GM12878 (cell line): ENCODE data around the gene METRN. TPM values are rescaled to one million over a fixed set of nuclear protein-coding genes. Genes with fewer than 3 reads are reported as not detected.

Source experiments
- ATAC-seq: fragments of 200-7000 bp; cut with Tn5 transposase; 3 replicates; pipeline ENCODE4 v1.9.1; 2020; ENCODE audit warnings: mild to moderate bottlenecking, moderate library complexity
- BruUV-seq: library from RNA; stranded (reverse); fragments of 400-500 nt; replicated peaks from 2 replicates; lab custom pipeline; 2021; lab: Mats Ljungman, UMichigan
- CTCF ChIA-PET: fragments of 300-600 bp; sonication (Branson Sonifier 250); formaldehyde crosslinking; extraction: SDS; loops from one replicate; lab custom pipeline; 2021; ENCODE audit warnings: inconsistent platforms; lab: Yijun Ruan, JAX
- POLR2A ChIA-PET: fragments of 350-600 bp; formaldehyde crosslinking; extraction: SDS; loops from one replicate; lab custom pipeline; 2021; ENCODE audit warnings: inconsistent platforms; lab: Charles Lee
- RAD21 ChIA-PET: fragments of 300-600 bp; sonication (Branson Sonifier 250); formaldehyde crosslinking; loops from one replicate; lab custom pipeline; 2023; ENCODE audit warnings: antibody characterized with exemption; ENCODE audit not compliant: unreplicated experiment; lab: Charles Lee
- SMC1A ChIA-PET: fragments of 300-600 bp; sonication (Branson Sonifier 250); formaldehyde crosslinking; loops from one replicate; lab custom pipeline; 2023; ENCODE audit not compliant: unreplicated experiment, uncharacterized antibody; lab: Charles Lee
- DNase-seq: peaks from one replicate; pipeline ENCODE4 v3.0.0-alpha.2; 2011; ENCODE audit warnings: low read depth, low spot score
- FAIRE-seq: peaks from 3 replicates; lab custom pipeline; 2011; peaks lifted over from hg19 to GRCh38; lab: Jason Lieb, UNC
- H2AFZ ChIP-seq: 2 replicates; pipeline ENCODE4 v1.6.0; 2011; ENCODE audit warnings: low read depth, low read length, control low read depth; ENCODE audit not compliant: control insufficient read depth
- H3K27ac ChIP-seq: 2 replicates; pipeline ENCODE4 v1.5.1; 2011; ENCODE audit warnings: control low read depth; ENCODE audit not compliant: control insufficient read depth, insufficient read depth
- H3K27me3 ChIP-seq, 2 experiments: replicated peaks in 1 of 2; 2 replicates each; pipeline versions ENCODE4 v1.6.0 to v1.6.1; 2011; ENCODE audit warnings: low read length in 1 of 2; ENCODE audit not compliant: control insufficient read depth in 2 of 2, insufficient read depth in 2 of 2
- H3K36me3 ChIP-seq, 2 experiments: 2 replicates each; pipeline ENCODE4 v1.5.1; 2011; ENCODE audit warnings: low read length in 1 of 2; ENCODE audit not compliant: control insufficient read depth in 2 of 2, insufficient read depth in 2 of 2
- H3K4me1 ChIP-seq: 2 replicates; pipeline ENCODE4 v1.6.1; 2011; ENCODE audit warnings: mild to moderate bottlenecking, low read length, moderate library complexity, mixed read lengths; ENCODE audit not compliant: control insufficient read depth, insufficient read depth
- H3K4me2 ChIP-seq: 2 replicates; pipeline ENCODE4 v1.6.0; 2011; ENCODE audit warnings: control low read depth; ENCODE audit not compliant: control insufficient read depth, insufficient read depth
- H3K4me3 ChIP-seq: fragments of 200-600 bp; sonication (generic); 2 replicates; pipeline ENCODE4 v1.5.1; 2016
- H3K79me2 ChIP-seq: 2 replicates; pipeline ENCODE4 v1.6.0; 2011; ENCODE audit warnings: low read length; ENCODE audit not compliant: control insufficient read depth, insufficient read depth
- H3K9ac ChIP-seq: 2 replicates; pipeline ENCODE4 v1.8.0; 2011; ENCODE audit warnings: low read length, control low read depth, mixed read lengths; ENCODE audit not compliant: control insufficient read depth, insufficient read depth
- H3K9me3 ChIP-seq: replicated peaks from 3 replicates; pipeline ENCODE4 v1.5.1; 2011; ENCODE audit warnings: mild to moderate bottlenecking, low read length; ENCODE audit not compliant: control insufficient read depth, insufficient read depth
- H4K20me1 ChIP-seq: 2 replicates; pipeline ENCODE4 v1.6.0; 2011; ENCODE audit not compliant: control insufficient read depth, insufficient read depth
- BHLHE40 ChIP-seq, 2 experiments: fragments of 450-650 bp in 1 of 2; IDR thresholded peaks; 2 replicates each; pipeline ENCODE4 v1.6.1; 2011 to 2017; ENCODE audit warnings: low read depth in 2 of 2, borderline replicate concordance in 1 of 2, improper control_type of control experiment in 1 of 2, low read length in 1 of 2, mild to moderate bottlenecking in 1 of 2
- POLR2A ChIP-seq: IDR thresholded peaks from 2 replicates; pipeline ENCODE4 v1.6.1; 2011; ENCODE audit warnings: low read depth, mild to moderate bottlenecking, low read length
- WGBS: methylation state at CpG from one replicate; pipeline ENCODE4 v1.1.6; 2016; ENCODE audit warnings: low lambda C conversion rate; ENCODE audit not compliant: insufficient replicate concordance, insufficient coverage; ENCODE audit errors: missing lambda C conversion rate; 5-methylcytosine and 5-hydroxymethylcytosine counted together
- in situ Hi-C: fragments of 300-500 bp; cut with MboI; formaldehyde crosslinking; loops from 9 replicates; pipeline ENCODE4 v1.14.3; 2018; ENCODE audit warnings: mixed read lengths
- intact Hi-C: fragments of 100-400 bp; cut with micrococcal nuclease; formaldehyde crosslinking; loops from one replicate; pipeline ENCODE4 v1.14.2; 2022; ENCODE audit not compliant: unreplicated experiment
- polyA plus RNA-seq, 11 experiments: library from polyadenylated mRNA; depleted of rRNA in 4 of 11; unstranded in 6 of 11; stranded (reverse) in 5 of 11; fragments of >200 nt; fragmentation: Nextera tagmentation in 4 of 11; fragmentation: Illumina TruSeq in 1 of 11; extraction: Ambion mirVana in 4 of 11; extraction: Trizol in 1 of 11; gene quantifications; 1 replicate in 1 of 11; 2 replicates in 10 of 11; pipeline versions ENCODE4 v1.2.1 to v1.2.3, GENCODE V29; 2011 to 2016; ENCODE audit warnings: inconsistent platforms in 2 of 11, missing spikeins in 2 of 11, low read depth in 1 of 11
- total RNA-seq, 4 experiments: library from RNA; depleted of rRNA in 3 of 4; stranded (reverse); fragments of >200 nt in 3 of 4; fragmentation: Illumina TruSeq in 1 of 4; extraction: Trizol in 1 of 4; gene quantifications; 2 replicates each; pipeline versions ENCODE4 v1.2.1 to v1.2.3, GENCODE V29; 2013 to 2021
- TF ChIP-seq, protein P1 (sequence below): fragments of 450-650 bp; IDR thresholded peaks from 2 replicates; pipeline ENCODE4 v1.6.1; 2018; ENCODE audit warnings: mild to moderate bottlenecking, low read depth, moderate library complexity; ENCODE audit not compliant: partially characterized antibody
- TF ChIP-seq, protein P2 (sequence below): fragments of 450-650 bp; IDR thresholded peaks from 2 replicates; pipeline ENCODE4 v1.6.1; 2017; ENCODE audit warnings: antibody characterized with exemption, mild to moderate bottlenecking, moderate library complexity

METRN gene
- total and polyA plus RNA-seq, 10 of the 15 experiments (the other 5 are each of a cell fraction or from before 2014, with no cell fraction given): 0.11 to 12.8 (median 1.1) TPM; not detected in 1

DNA sequence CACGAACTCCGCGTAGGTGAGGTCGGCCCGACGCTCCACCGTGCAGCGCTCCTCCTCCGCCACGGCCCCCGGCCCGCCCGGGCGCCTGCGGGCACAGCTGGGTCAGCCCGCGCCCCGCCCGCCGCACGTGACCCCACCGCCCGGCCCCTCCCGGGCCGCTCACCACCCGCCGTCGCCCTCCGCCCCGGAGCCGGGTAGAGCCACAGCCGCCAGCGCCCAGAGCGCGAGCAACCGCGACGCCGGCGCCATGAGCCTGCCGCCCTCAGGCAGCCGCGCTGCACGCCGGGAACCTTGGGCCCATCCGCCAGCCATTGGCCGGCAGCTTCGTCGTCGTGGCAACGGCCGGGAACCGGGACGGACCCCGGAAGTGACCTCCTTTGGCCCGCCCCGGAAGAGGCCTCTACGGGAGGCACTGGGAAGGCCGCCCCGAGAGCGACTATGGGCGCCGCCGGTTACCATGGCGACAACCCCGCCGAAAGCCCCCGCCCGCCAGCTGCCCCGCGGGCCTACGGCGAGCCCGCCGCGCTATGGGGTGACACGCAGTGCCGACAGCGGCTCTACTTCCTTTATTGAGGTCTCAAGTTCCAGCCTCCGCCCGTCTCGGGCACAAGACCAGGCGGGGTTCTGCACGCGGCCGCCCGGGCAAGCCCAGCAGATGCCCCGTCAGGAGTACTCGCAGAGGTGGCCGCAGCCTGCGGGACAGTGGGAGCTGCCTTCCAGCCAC, 30.7 kb upstream of the METRN start, which contains the start of gene JMJD8 (continued):
- peak; percentile 47 to 91; a peak in 3 of 4 replicates for TF ChIP-seq BHLHE40 (IDR thresholded peaks at IDR 0.05; ENCODE audit: borderline replicate concordance in 1 of 2, low read depth in 2 of 2, low read length in 1 of 2)
- TF ChIP-seq, protein P1, sequence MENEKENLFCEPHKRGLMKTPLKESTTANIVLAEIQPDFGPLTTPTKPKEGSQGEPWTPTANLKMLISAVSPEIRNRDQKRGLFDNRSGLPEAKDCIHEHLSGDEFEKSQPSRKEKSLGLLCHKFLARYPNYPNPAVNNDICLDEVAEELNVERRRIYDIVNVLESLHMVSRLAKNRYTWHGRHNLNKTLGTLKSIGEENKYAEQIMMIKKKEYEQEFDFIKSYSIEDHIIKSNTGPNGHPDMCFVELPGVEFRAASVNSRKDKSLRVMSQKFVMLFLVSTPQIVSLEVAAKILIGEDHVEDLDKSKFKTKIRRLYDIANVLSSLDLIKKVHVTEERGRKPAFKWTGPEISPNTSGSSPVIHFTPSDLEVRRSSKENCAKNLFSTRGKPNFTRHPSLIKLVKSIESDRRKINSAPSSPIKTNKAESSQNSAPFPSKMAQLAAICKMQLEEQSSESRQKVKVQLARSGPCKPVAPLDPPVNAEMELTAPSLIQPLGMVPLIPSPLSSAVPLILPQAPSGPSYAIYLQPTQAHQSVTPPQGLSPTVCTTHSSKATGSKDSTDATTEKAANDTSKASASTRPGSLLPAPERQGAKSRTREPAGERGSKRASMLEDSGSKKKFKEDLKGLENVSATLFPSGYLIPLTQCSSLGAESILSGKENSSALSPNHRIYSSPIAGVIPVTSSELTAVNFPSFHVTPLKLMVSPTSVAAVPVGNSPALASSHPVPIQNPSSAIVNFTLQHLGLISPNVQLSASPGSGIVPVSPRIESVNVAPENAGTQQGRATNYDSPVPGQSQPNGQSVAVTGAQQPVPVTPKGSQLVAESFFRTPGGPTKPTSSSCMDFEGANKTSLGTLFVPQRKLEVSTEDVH: no peak
- TF ChIP-seq, all 136 proteins: peak for 52

DNA sequence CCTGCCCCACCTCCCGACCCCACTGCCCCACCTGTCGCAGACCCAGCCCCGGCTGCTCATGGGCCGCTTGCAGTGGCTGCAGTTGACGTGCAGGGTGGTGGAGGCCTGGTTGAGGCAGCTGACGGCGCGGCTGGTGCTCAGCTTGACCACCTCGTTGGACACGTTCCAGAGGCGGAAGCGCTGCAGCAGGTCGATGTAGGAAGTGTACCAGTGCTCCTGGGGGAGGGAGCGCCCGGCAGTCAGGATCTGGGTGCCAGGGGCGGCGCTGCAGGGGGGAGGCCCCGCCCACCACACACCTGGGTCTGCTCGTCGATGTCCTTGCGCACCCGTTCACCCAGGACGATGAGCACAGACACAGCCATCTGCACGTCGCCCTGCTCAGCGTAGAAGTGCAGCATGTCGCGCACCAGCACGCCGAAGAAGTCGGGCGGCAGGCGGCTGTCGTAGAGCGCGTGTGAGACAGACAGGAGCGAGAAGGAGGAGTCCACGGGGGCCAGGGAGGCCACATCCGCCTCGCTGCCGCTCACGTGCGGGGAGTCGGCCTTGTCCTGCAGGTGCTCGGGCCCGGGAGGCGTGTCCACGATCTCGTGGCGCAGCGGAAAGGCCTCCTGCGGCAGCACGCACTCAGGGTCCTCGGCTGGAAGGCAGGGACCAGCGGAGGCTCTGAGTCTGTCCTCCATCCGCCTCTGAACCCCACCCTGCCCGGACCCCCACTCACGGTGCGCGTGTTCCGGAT, 29.8 kb upstream of the METRN start:
- H3K79me2 ChIP-seq: peaks cover 34% of the 10 kb centered on the region
- no TSS peak for BruUV-seq
- no peak for FAIRE-seq
- SMC1A ChIA-PET: no interaction called here
- H3K9me3 ChIP-seq: no peaks in the 10 kb centered on the region
- no peak for ATAC-seq
- intact Hi-C loops: loop anchor here (2.0 to 5.0 kb wide), 3 partner anchors 36 to 158 kb away; partner anchors contain the start of genes ANTKMT, CAPN15 and METTL26
- POLR2A ChIA-PET: no interaction called here
- no peak for DNase-seq
- in situ Hi-C loops: no loop called here
- no peak overlapping the region for H3K9ac ChIP-seq
- no peak overlapping the region for H2AFZ ChIP-seq
- H3K4me1 ChIP-seq: peaks cover 20% of the 10 kb centered on the region
- no peaks in the 10 kb centered on the region for H3K27me3 ChIP-seq
- no peak overlapping the region for H3K27ac ChIP-seq
- H4K20me1 ChIP-seq: peaks cover 6% of the 10 kb centered on the region; the same call in 1 of the 2 replicates
- H3K4me2 ChIP-seq: no peak overlapping the region; the same call in 1 of the 2 replicates
- CTCF ChIA-PET: no interaction called here
- no peak overlapping the region for H3K4me3 ChIP-seq
- H3K36me3 ChIP-seq: peaks cover 6 to 14% of the 10 kb centered on the region in 2 experiments; a peak in 2 of 4 replicates
- TF ChIP-seq, protein P2, sequence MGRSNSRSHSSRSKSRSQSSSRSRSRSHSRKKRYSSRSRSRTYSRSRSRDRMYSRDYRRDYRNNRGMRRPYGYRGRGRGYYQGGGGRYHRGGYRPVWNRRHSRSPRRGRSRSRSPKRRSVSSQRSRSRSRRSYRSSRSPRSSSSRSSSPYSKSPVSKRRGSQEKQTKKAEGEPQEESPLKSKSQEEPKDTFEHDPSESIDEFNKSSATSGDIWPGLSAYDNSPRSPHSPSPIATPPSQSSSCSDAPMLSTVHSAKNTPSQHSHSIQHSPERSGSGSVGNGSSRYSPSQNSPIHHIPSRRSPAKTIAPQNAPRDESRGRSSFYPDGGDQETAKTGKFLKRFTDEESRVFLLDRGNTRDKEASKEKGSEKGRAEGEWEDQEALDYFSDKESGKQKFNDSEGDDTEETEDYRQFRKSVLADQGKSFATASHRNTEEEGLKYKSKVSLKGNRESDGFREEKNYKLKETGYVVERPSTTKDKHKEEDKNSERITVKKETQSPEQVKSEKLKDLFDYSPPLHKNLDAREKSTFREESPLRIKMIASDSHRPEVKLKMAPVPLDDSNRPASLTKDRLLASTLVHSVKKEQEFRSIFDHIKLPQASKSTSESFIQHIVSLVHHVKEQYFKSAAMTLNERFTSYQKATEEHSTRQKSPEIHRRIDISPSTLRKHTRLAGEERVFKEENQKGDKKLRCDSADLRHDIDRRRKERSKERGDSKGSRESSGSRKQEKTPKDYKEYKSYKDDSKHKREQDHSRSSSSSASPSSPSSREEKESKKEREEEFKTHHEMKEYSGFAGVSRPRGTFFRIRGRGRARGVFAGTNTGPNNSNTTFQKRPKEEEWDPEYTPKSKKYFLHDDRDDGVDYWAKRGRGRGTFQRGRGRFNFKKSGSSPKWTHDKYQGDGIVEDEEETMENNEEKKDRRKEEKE: no peak
- TF ChIP-seq POLR2A: peak; percentile 58
- RAD21 ChIA-PET: no interaction called here
- 97% methylated on average over 49 of the region's 61 CpGs for WGBS
